Suppressor macrophage treated with lipopolysaccharide for 1 hour (primary cell): ENCODE results near the gene STX16.
A peak's percentile ranks its signal among the peaks of the same experiment; 100 is the strongest.
"Not testable (repeated sequence)": the region's sequence is repeated elsewhere in the genome, so short reads cannot be mapped to it uniquely, and the experiment has no call there.

Experiments used
- DNase-seq, 3 donors: peaks; one replicate each; pipeline ENCODE4 v3.0.0-alpha.2; 2020 to 2022

Gene STX16

GRCh38 chr20:58637466-58638213 is 13.4 kb upstream of the STX16 start:
- no peak for DNase-seq

GRCh38 chr20:58638467-58639181 is 12.5 kb upstream of the STX16 start:
- no peak for DNase-seq

- no peak for DNase-seq
These were observed 11.6 kb upstream of the STX16 start for GRCh38 chr20:58639182-58640146.

- DNase-seq: no peak
These were observed 10.6 kb upstream of the STX16 start for GRCh38 chr20:58640446-58640845.

GRCh38 chr20:58642441-58642840 is 8.6 kb upstream of the STX16 start:
- no peak for DNase-seq

GRCh38 chr20:58642896-58643295 is 8.2 kb upstream of the STX16 start:
- DNase-seq: not testable (repeated sequence)

GRCh38 chr20:58645412-58645968 is 5.6 kb upstream of the STX16 start:
- no peak for DNase-seq

GRCh38 chr20:58646257-58646656 is 4.8 kb upstream of the STX16 start:
- no peak for DNase-seq

- DNase-seq: no peak
These were observed 4.4 kb upstream of the STX16 start for GRCh38 chr20:58646703-58647102.

- DNase-seq: peak in 1 of 3 donors; percentile 30
These were observed 3.8 kb upstream of the STX16 start for GRCh38 chr20:58647162-58647795.

GRCh38 chr20:58647796-58648501 is 3.1 kb upstream of the STX16 start:
- no peak for DNase-seq

- DNase-seq: not testable (repeated sequence)
These were observed 2.6 kb upstream of the STX16 start for GRCh38 chr20:58648502-58648825.

- peak; percentile 24 to 47 (median 26) for DNase-seq
These were observed 1.5 kb upstream of the STX16 start for GRCh38 chr20:58649288-58650180.

- DNase-seq: peak in 2 of 3 donors; percentile 17 to 48
These were observed 805 bp upstream of the STX16 start for GRCh38 chr20:58650181-58650775.

GRCh38 chr20:58651559-58651945 is 469 bp downstream of the STX16 start:
- DNase-seq: no peak

- DNase-seq: peak; percentile 87 to 91 (median 88)
These were observed 993 bp downstream of the STX16 start for GRCh38 chr20:58651946-58652605.

- DNase-seq: peak in 2 of 3 donors; percentile 3 to 10
These were observed 1.7 kb downstream of the STX16 start for GRCh38 chr20:58652606-58653294.

- no peak for DNase-seq
These were observed 3.3 kb downstream of the STX16 start for GRCh38 chr20:58654337-58654736.
